A549 (cell line): ENCODE results near the gene TPCN2.

Experiments
- ATOH8 ChIP-seq: fragments of 250-450 bp; sonication (Bioruptor Pico); IDR thresholded peaks from 2 replicates; pipeline ENCODE4 v1.5.0; 2020; ENCODE audit warnings: low read depth, mild to moderate bottlenecking, moderate library complexity
- CHD2 ChIP-seq: fragments of 150-350 bp; IDR thresholded peaks from 2 replicates; pipeline ENCODE4 v1.6.1; 2014; ENCODE audit warnings: low read length; ENCODE audit not compliant: partially characterized antibody
- CTCF ChIP-seq: fragments of >200 bp; sonication (Bioruptor Twin); formaldehyde crosslinking; IDR thresholded peaks from 3 replicates; pipeline ENCODE4 v1.5.1; 2016
- ESRRA ChIP-seq: fragments of 150-350 bp; IDR thresholded peaks from 2 replicates; pipeline ENCODE4 v1.6.1; 2014; ENCODE audit warnings: mild to moderate bottlenecking, low read length, borderline replicate concordance
- JUN ChIP-seq, 2 experiments: fragments of >200 bp; sonication (Bioruptor Twin); formaldehyde crosslinking; IDR thresholded peaks; 2 replicates in 1 of 2; 3 replicates in 1 of 2; pipeline ENCODE4 v1.6.1; 2016 to 2017
- MAZ ChIP-seq: fragments of 150-350 bp; IDR thresholded peaks from 2 replicates; pipeline ENCODE4 v1.6.1; 2014; ENCODE audit warnings: antibody characterized with exemption, low read depth, low read length, borderline replicate concordance
- MYC ChIP-seq: IDR thresholded peaks from 2 replicates; pipeline ENCODE4 v1.6.1; 2012; ENCODE audit warnings: mild to moderate bottlenecking, inconsistent platforms, low read length, improper control_type of control experiment, borderline replicate concordance
- PBX3 ChIP-seq: IDR thresholded peaks from 2 replicates; pipeline ENCODE4 v1.6.1; 2012
- POLR2A ChIP-seq: IDR thresholded peaks from 2 replicates; pipeline ENCODE4 v1.6.1; 2012; ENCODE audit warnings: mild to moderate bottlenecking, low read length
- RAD21 ChIP-seq, 2 experiments: fragments of >200 bp in 1 of 2; sonication (Bioruptor Twin) in 1 of 2; formaldehyde crosslinking in 1 of 2; IDR thresholded peaks in 1 of 2; conservative IDR thresholded peaks in 1 of 2; 2 replicates in 1 of 2; 3 replicates in 1 of 2; pipeline ENCODE4 v1.6.1; 2012 to 2018; ENCODE audit warnings: inconsistent platforms in 1 of 2
- RCOR1 ChIP-seq: fragments of 150-350 bp; IDR thresholded peaks from 2 replicates; pipeline ENCODE4 v1.6.1; 2014; ENCODE audit warnings: antibody characterized with exemption, low read length, low read depth
- REST ChIP-seq: fragments of 200-600 bp; sonication (generic); IDR thresholded peaks from 2 replicates; pipeline ENCODE4 v1.6.1; 2016; ENCODE audit warnings: antibody characterized with exemption, mild to moderate bottlenecking, moderate library complexity
- RNF2 ChIP-seq: fragments of 200-600 bp; sonication (generic); IDR thresholded peaks from 2 replicates; pipeline ENCODE4 v1.6.1; 2016; ENCODE audit warnings: low read depth, mild to moderate bottlenecking, antibody characterized with exemption, moderate library complexity, borderline replicate concordance

- TF ChIP-seq POLR2A = no peak
- no peak for TF ChIP-seq REST
- TF ChIP-seq RCOR1 = no peak
- TF ChIP-seq MAZ = no peak
- no peak for TF ChIP-seq CHD2
- TF ChIP-seq ESRRA = no peak
- TF ChIP-seq CTCF = no peak
- TF ChIP-seq MYC = no peak
- TF ChIP-seq PBX3 = no peak
- TF ChIP-seq ATOH8 (CRISPR knock-in tag) = no peak
- no peak for TF ChIP-seq RAD21 (conservative IDR thresholded peaks at IDR 0.05 in 1 of 2, IDR thresholded peaks at IDR 0.05 in 1 of 2)
- no peak for TF ChIP-seq JUN (IDR thresholded peaks at IDR 0.05)
- TF ChIP-seq RNF2 = no peak
Measured at GRCh38 chr11:69063652-69064260, 15.0 kb downstream of the TPCN2 start.
